Activated T-helper 1 cell treated with Interleukin-2 at 50 U/mL for 16 hours (primary cell): ENCODE results near the gene C9orf78.
A peak's percentile ranks its signal among the peaks of the same experiment; 100 is the strongest.

Experiments used
- DNase-seq: peaks from one replicate; pipeline ENCODE4 v3.0.0-alpha.2; 2020; ENCODE audit warnings: low read depth

The C9orf78 gene

GRCh38 chr9:129867136-129868022 lies 32.3 kb upstream of the C9orf78 start:
- no peak for DNase-seq

- peak; percentile 29 for DNase-seq
Measured at GRCh38 chr9:129866394-129867135, 31.5 kb upstream of the C9orf78 start.

DNA sequence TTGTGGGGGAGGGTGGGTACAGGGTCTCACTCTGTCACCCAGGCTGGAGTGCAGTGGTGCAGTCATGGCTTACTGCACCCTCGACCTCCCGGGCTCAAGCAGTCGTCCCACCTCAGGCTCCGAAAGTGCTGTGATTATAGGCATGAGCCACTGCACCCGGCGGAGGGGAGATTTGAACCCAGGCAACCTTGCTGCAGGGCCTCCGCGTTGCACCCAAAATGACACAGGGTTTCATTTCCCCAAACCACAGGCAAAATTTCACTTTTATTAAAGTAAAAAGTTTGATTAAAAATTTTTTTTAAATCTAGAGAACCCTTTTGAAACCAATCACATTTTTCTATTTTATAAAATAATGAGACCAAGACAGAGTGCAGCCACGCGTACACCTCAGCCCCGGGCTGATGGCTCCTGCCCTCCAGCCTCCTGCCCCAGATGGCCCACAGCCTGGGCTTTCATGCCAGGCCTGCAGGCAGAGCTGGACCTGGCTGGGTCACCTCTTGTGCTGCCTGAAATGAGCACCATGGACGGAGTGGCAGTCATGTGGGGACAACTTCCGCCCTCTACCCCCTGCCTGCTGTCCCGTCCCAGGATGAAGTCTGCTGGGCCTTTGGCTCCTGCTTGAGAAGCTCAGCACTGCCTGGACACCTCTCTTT lies 30.7 kb upstream of the C9orf78 start:
- DNase-seq = no peak

DNA sequence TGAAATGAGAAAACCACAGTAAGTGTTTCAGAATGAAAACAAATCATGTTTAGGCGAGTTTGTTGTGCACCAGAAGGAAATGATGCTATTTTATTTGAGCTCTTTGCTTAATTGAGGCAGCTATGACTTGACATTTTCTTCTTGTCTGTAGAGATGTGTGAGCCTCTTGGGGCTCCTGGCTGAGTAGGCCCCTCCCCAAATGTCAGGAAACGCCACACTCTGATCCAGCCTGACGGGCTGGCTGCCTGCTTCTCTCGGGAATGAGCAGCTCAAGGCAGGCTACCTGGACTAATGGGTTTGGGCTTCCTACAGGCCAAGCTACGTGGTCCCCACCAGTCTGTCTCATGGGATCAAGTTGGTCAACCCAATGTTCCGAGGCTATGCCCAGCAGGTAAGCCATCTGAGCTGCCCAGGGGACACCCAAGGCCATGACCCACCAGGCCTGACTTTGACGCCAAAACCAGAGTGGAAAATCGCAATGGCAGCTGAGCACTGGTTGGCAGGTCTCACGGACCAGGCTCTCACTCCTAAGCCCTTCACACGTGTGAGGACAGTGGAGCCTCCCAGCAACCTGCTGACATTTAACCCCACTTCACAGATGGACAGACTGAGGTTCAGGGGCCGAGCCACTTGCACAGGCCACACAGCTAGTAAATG lies 30.0 kb upstream of the C9orf78 start:
- DNase-seq = no peak

- DNase-seq = peak; percentile 58
Measured at GRCh38 chr9:129863059-129863690, 28.1 kb upstream of the C9orf78 start.

- no peak for DNase-seq
Measured at GRCh38 chr9:129861447-129861827, 26.4 kb upstream of the C9orf78 start.

- DNase-seq = no peak
Measured at GRCh38 chr9:129860653-129861446, 25.8 kb upstream of the C9orf78 start.

DNA sequence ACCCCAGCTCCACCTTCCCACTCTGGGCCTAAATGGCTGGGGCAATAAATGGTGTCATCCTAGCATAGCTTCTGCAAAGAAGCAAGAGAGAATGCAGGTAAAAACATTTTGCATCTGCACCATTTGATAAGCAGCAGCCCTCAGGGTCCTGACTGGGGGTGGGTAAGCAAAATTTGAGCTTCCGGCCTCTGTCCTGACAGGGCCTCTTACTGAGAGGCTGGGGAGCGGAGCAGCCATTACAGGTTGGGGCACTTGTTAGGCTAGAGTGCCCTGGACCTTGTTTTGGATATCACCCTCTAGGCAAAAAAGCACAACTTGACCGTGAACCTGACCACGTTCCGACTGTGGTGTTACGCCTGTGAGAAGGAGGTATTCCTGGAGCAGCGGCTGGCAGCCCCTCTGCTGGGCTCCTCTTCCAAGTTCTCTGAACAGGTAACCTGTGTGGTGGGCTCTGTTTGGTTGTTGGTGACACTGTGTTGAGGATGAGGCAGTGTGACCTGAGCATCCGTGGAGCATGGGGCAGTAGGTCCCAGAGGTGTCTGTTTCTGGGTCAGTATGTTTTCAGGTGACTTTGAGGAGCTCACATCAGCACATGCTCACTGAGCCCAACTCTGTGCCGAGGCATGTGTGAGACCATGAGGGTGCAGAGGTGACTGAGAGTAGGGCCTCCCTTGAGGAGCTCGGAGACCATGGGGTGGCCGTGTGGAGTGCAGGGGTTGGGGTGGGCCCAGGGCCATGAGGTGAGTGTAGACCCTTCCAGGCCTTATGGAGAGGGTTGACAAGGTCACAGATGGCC lies 23.3 kb upstream of the C9orf78 start:
- no peak for DNase-seq

GRCh38 chr9:129857207-129857606 lies 22.1 kb upstream of the C9orf78 start:
- no peak for DNase-seq

DNA sequence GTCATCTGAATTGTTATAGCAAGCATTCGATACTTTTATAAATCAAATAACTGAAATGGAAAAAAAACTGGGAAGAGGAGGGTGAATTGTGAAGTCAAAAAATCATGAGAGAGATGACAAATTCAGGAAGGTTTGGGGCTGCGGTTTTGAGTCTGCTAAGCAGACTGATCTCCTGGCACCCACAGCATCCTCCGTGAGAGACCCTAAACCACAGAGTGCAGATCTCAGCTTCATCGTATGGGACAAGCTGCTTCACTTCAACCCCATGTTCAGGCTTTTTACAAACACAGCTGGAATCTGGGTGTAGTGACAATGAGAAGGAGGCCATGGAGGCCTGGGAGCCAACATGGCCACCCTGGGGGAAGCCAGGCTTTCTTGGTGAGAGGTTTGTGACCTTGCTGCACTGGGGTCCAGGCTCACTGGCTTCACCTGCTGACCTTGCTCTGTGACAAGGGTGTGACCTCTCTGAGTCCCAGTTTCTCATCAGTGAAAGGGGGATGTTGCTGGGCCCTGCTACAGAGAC lies 19.6 kb upstream of the C9orf78 start:
- DNase-seq = no peak

GRCh38 chr9:129853614-129854013 lies 18.5 kb upstream of the C9orf78 start:
- DNase-seq = no peak

DNA sequence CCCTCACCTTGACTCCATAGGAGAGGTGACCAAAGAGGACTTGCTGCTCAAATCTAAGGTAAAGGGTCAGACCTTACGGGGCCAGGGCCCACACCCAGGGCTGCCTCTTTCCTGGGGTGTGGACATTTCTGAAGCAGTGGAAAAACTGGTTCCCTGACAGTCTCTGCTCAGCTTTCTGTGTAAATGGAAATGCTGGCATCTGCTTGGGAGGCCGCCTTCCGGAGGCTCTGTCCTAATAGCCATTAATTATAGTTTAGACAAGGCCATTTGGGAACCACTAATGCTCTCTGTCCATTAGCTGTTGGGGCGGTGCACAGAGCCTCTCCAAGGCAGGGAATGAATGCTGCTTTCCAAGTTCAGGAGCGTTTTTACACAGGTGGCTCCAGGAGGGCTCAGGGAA lies 17.5 kb upstream of the C9orf78 start:
- no peak for DNase-seq

DNA sequence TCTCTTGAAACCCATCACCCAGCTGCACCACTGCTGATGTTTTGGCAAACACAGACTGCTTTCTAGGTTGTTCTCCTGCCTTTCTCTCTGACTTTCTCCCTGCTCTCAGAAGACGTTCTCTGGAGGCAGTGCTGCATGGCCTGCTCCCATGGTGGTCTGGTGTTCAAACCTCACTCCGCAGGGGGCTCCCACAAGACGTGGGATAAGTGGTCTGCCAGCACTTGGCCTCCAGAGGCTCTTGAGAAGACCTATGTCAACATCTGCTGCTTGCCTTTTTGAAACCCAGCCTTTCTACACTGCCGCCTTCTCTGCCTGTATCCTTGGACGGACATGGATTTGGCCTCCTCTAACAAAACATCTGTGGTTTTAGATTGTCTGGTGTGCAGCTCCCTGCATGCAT lies 16.7 kb upstream of the C9orf78 start:
- no peak for DNase-seq

DNA sequence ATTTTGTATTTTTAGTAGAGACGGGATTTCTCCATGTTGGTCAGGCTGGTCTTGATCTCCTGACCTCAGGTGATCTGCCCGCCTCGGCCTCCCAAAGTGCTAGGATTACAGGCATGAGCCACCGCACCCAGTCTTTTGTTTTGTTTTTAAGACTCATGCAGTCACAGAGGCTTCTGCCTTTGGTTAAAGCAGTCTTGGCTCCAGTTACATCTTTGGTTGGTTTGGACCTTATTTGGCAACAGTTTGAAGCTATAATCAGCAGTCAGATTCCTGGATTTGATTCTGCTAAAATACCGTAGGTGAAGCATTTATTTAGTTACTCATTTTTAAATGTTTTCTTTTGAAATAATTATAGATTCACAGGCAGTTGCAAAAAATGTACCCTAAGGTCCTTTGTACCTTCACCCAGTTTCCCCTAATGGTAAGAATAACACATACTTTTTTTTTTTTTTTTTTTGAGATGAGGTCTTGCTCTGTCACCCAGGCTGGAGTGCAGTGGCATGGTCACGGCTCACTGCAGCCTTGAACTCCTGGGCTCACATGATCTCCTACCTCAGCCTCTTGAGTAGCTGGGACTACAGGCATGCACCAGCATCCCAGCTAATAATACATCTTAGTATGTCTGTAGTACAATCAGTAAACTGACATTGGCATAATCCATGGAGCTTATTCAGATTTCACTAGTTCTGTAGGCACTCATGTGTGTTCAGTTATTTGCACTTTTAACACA lies 15.9 kb upstream of the C9orf78 start:
- DNase-seq = no peak

DNA sequence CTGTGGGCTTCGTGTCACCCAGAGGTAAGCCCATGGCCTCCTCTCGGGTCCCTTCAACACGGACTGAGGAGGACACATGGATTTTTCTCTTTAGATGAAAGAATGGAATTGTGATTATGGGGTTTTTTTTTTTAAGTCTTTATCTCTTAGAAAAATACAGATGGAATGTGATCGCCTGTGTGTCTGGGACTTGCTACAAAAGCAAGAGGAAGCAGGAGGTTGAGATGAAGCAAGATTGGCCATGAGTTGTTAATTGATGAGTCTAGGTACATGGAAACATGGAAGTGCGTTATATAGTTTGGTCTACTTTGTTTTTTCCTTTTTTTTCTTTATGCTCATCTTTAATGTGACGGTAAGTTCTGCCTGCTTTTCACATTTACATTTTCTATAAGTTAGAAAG lies 14.8 kb upstream of the C9orf78 start:
- DNase-seq = no peak

- no peak for DNase-seq
Measured at GRCh38 chr9:129848712-129849441, 13.8 kb upstream of the C9orf78 start.

DNA sequence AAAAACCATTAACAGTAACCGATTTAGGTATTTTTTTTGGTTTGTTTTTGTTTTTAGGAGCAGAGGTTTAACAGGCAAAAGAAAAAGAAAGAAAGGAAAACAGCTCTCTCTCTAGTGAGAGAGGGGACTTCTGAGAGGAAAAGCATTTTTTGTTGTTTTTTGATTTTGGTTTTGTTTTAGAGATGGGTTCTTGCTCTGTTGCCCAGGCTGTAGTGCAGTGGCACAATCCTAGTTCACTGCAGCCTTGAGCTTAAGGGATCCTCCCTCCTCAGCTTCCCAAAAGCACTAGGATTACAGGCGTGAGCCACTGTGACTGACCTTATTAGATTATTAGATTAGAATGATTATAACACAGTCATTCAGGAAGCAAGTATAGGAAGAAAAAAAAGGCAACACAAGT lies 10.3 kb upstream of the C9orf78 start:
- no peak for DNase-seq

GRCh38 chr9:129841071-129841470 lies 6.0 kb upstream of the C9orf78 start:
- no peak for DNase-seq

DNA sequence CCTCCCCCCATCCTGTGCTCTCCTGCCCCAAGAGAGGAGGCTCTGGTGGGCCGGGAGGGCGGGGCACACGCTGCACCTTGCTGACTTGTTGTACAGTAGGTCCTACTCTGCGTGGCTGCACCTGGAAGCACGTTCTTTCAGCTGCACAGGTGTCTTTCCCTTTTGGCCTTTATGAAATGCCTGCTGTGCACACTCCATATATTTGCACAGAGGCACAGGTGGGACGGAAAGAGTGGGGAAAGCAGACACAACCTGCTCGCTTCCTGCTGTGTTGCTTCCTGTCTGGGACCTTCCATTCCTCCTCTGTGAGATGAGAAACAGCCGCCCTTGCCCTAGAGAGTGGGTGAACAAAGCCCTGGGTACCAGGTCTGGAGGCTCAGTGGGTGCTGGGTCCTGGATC lies 5.0 kb upstream of the C9orf78 start:
- DNase-seq = no peak
